Endothelial cell of umbilical vein (primary cell): ENCODE results near the gene PTCD3. TPM values are rescaled to one million over a fixed set of nuclear protein-coding genes. Genes with fewer than 3 reads are reported as not detected.

Source experiments
- BruUV-seq: library from RNA; stranded (reverse); fragments of 400-500 nt; replicated peaks from 2 replicates; lab custom pipeline; 2021; lab: Mats Ljungman, UMichigan
- CTCF ChIA-PET: fragments of 300-600, 350-600 bp; sonication (Branson Sonifier 250); formaldehyde crosslinking; loops from one replicate; lab custom pipeline; 2021; ENCODE audit warnings: antibody characterized with exemption, inconsistent platforms; lab: Charles Lee
- POLR2A ChIA-PET: fragments of 300-600, 350-600 bp; sonication (Branson Sonifier 250); formaldehyde crosslinking; loops from one replicate; lab custom pipeline; 2021; ENCODE audit warnings: antibody characterized with exemption, inconsistent platforms; lab: Charles Lee
- DNase-seq: peaks from one replicate; pipeline ENCODE4 v3.0.0-alpha.2; 2011; ENCODE audit warnings: low read depth, low spot score
- FAIRE-seq: peaks from 2 replicates; lab custom pipeline; 2011; peaks lifted over from hg19 to GRCh38; lab: Jason Lieb, UNC
- H2AFZ ChIP-seq: 2 replicates; pipeline ENCODE4 v1.6.0; 2012; ENCODE audit warnings: low read depth, low read length, control low read depth, inconsistent platforms
- H3K27ac ChIP-seq: 2 replicates; pipeline ENCODE4 v1.5.1; 2011; ENCODE audit warnings: low read depth, mild to moderate bottlenecking, control low read depth, low read length, moderate library complexity; ENCODE audit not compliant: insufficient read depth
- H3K27me3 ChIP-seq, 2 experiments: 2 replicates each; pipeline versions ENCODE4 v1.6.0 to v1.6.1; 2011; ENCODE audit warnings: low read length in 2 of 2, mixed read lengths in 1 of 2; ENCODE audit not compliant: control insufficient read depth in 2 of 2, insufficient read depth in 2 of 2
- H3K36me3 ChIP-seq, 2 experiments: 2 replicates in 1 of 2; 3 replicates in 1 of 2; pipeline ENCODE4 v1.5.1; 2011; ENCODE audit warnings: low read length in 2 of 2, mild to moderate bottlenecking in 1 of 2, moderate library complexity in 1 of 2; ENCODE audit not compliant: control insufficient read depth in 2 of 2, insufficient read depth in 2 of 2; ENCODE audit errors: extremely low read depth in 1 of 2
- H3K4me1 ChIP-seq: 3 replicates; pipeline ENCODE4 v1.5.1; 2011; ENCODE audit warnings: mild to moderate bottlenecking, low read length; ENCODE audit not compliant: control insufficient read depth, insufficient read depth; ENCODE audit errors: extremely low read depth
- H3K4me2 ChIP-seq: 2 replicates; pipeline ENCODE4 v1.6.1; 2011; ENCODE audit warnings: low read length, control low read depth, mixed read lengths; ENCODE audit not compliant: insufficient read depth
- H3K4me3 ChIP-seq, 3 experiments: fragments of 200-600 bp in 1 of 3; sonication (generic), shearing (Covaris generic) in 1 of 3; replicated peaks in 1 of 3; 2 replicates each; pipeline ENCODE4 v1.5.1; 2011 to 2016; ENCODE audit warnings: control low read depth in 3 of 3, low read length in 3 of 3, mild to moderate bottlenecking in 2 of 3, inconsistent platforms in 1 of 3, low read depth in 1 of 3, moderate library complexity in 1 of 3; ENCODE audit not compliant: insufficient read depth in 1 of 3
- H3K79me2 ChIP-seq: 2 replicates; pipeline ENCODE4 v1.6.0; 2012; ENCODE audit warnings: low read length, inconsistent platforms; ENCODE audit not compliant: control insufficient read depth, insufficient read depth
- H3K9ac ChIP-seq: replicated peaks from 2 replicates; pipeline ENCODE3; 2011; ENCODE audit warnings: low read length, control low read depth; ENCODE audit not compliant: insufficient read depth; ENCODE audit errors: extremely low read depth
- H3K9me1 ChIP-seq: replicated peaks from 3 replicates; pipeline ENCODE4 v1.6.0; 2011; ENCODE audit warnings: mild to moderate bottlenecking, low read length; ENCODE audit not compliant: control insufficient read depth, insufficient read depth; ENCODE audit errors: extremely low read depth
- H3K9me3 ChIP-seq: replicated peaks from 2 replicates; pipeline ENCODE4 v1.5.1; 2012; ENCODE audit warnings: low read length, inconsistent platforms; ENCODE audit not compliant: control insufficient read depth, insufficient read depth
- H4K20me1 ChIP-seq: replicated peaks from 2 replicates; pipeline ENCODE3; 2011; ENCODE audit warnings: mild to moderate bottlenecking, low read length; ENCODE audit not compliant: control insufficient read depth, insufficient read depth; ENCODE audit errors: extremely low read depth
- CTCF ChIP-seq, 2 donors: IDR thresholded peaks; 1 replicate in 1 of 2; 2 replicates in 1 of 2; pipeline ENCODE4 v1.5.1; 2011; ENCODE audit warnings: low read length in 2 of 2, mild to moderate bottlenecking in 2 of 2, moderate library complexity in 2 of 2, control low read depth in 1 of 2, inconsistent platforms in 1 of 2, low read depth in 1 of 2; ENCODE audit not compliant: insufficient read depth in 1 of 2; ENCODE audit errors: extremely low read depth in 1 of 2
- EZH2 ChIP-seq: IDR thresholded peaks from 2 replicates; pipeline ENCODE4 v1.6.1; 2012; ENCODE audit warnings: borderline replicate concordance, low read depth, mild to moderate bottlenecking, moderate library complexity, low read length, inconsistent platforms; ENCODE audit not compliant: severe bottlenecking
- FOS ChIP-seq: IDR thresholded peaks from 2 replicates; pipeline ENCODE4 v1.6.1; 2011; ENCODE audit warnings: mild to moderate bottlenecking, low read length, moderate library complexity, borderline replicate concordance; ENCODE audit not compliant: insufficient read depth
- GATA2 ChIP-seq: IDR thresholded peaks from 2 replicates; pipeline ENCODE4 v1.7.0; 2011; ENCODE audit warnings: low read depth, mild to moderate bottlenecking, moderate library complexity, mixed read lengths, low read length; ENCODE audit not compliant: insufficient read length, insufficient read depth
- JUN ChIP-seq: IDR thresholded peaks from 2 replicates; pipeline ENCODE4 v1.6.1; 2011; ENCODE audit warnings: borderline replicate concordance, low read depth; ENCODE audit not compliant: insufficient read length, insufficient read depth
- MAX ChIP-seq: IDR thresholded peaks from 2 replicates; pipeline ENCODE4 v1.6.1; 2011; ENCODE audit not compliant: insufficient read depth, insufficient read length
- MYC ChIP-seq: IDR thresholded peaks from one replicate; pipeline ENCODE4 v1.6.1; 2011; ENCODE audit warnings: mild to moderate bottlenecking, low read depth, low read length
- POLR2A ChIP-seq: IDR thresholded peaks from 2 replicates; pipeline ENCODE4 v1.6.1; 2012; ENCODE audit warnings: low read depth, mild to moderate bottlenecking, control low read depth, low read length
- POLR2AphosphoS5 ChIP-seq: IDR thresholded peaks from 2 replicates; pipeline ENCODE4 v1.6.1; 2012; ENCODE audit warnings: low read depth, mild to moderate bottlenecking, control low read depth, low read length, moderate library complexity; ENCODE audit not compliant: insufficient read depth
- dilution Hi-C: fragments of 300-500 bp; cut with MboI; formaldehyde crosslinking; loops from one replicate; pipeline ENCODE4 v1.15.0; 2019; ENCODE audit warnings: low sequenced_read_pairs; ENCODE audit not compliant: extremely low pct_ligation_motif_present
- intact Hi-C: fragments of 100-400 bp; cut with micrococcal nuclease; formaldehyde crosslinking; loops from one replicate; pipeline ENCODE4 v1.10.0; 2022
- polyA plus RNA-seq, 4 experiments: library from polyadenylated mRNA; depleted of rRNA in 3 of 4; stranded (reverse) in 3 of 4; unstranded in 1 of 4; fragments of >200 nt; gene quantifications; 2 replicates each; pipeline versions ENCODE4 v1.2.1 to v1.2.3, GENCODE V29; 2011 to 2012; ENCODE audit warnings: missing spikeins in 1 of 4
- total RNA-seq: library from RNA; stranded (reverse); gene quantifications from 2 replicates; pipeline ENCODE4 v1.2.3, GENCODE V29; 2021

PTCD3 gene
- total and polyA plus RNA-seq, 2 donors (not counting 3 experiments of a cell fraction or from before 2014, with no cell fraction given), result 30.4 to 96.0 TPM

GRCh38 chr2:86075886-86076285 is 30.1 kb upstream of the PTCD3 start:
- CTCF ChIA-PET, result interaction anchor here (1.3 to 12.4 kb wide), 4 partner anchors 31 to 246 kb away, joined by 4 to 541 read pairs (median 64); partner anchors contain the start of gene ST3GAL5
- Histone ChIP-seq H3K27me3 (no peaks in the 10 kb centered on the region), H2AFZ (no peak overlapping the region), H3K36me3 (peaks cover 19% of the 10 kb centered on the region in 2 experiments), H3K9me1 (no peaks in the 10 kb centered on the region), H3K4me3 (no peak overlapping the region), H3K9ac (no peak overlapping the region), H3K79me2 (no peaks in the 10 kb centered on the region), H4K20me1 (no peaks in the 10 kb centered on the region), H3K27ac (no peak overlapping the region), H3K9me3 (no peaks in the 10 kb centered on the region), H3K4me1 (peaks cover 20% of the 10 kb centered on the region), H3K4me2 (no peak overlapping the region)
- TF ChIP-seq POLR2AphosphoS5 (no peak), FOS (no peak), EZH2 (no peak), CTCF (IDR thresholded peaks at IDR 0.05; ENCODE audit: extremely low read depth in 1 of 2, insufficient read depth in 1 of 2, low read depth in 1 of 2, low read length in 2 of 2) (no peak), MAX (no peak), GATA2 (no peak), JUN (no peak), MYC (no peak), POLR2A (no peak)
- dilution Hi-C loops, result no loop called here
- intact Hi-C loops, result no loop called here
- no TSS peak for BruUV-seq
- FAIRE-seq (no peak), DNase-seq (no peak)
- POLR2A ChIA-PET, result no interaction called here
